NT2/D1 (cell line): ENCODE measurements around the gene CFAP157.

Source experiments
- SUZ12 ChIP-seq: IDR thresholded peaks from 2 replicates; pipeline ENCODE4 v1.6.1; 2011; ENCODE audit not compliant: insufficient read length, insufficient read depth; ENCODE audit errors: extremely low read depth
- YY1 ChIP-seq: IDR thresholded peaks from 2 replicates; pipeline ENCODE4 v1.6.1; 2011; ENCODE audit not compliant: insufficient read length, insufficient read depth
- ZNF274 ChIP-seq: IDR thresholded peaks from 2 replicates; pipeline ENCODE4 v1.6.1; 2011; ENCODE audit warnings: mild to moderate bottlenecking, low read depth, low read length

DNA sequence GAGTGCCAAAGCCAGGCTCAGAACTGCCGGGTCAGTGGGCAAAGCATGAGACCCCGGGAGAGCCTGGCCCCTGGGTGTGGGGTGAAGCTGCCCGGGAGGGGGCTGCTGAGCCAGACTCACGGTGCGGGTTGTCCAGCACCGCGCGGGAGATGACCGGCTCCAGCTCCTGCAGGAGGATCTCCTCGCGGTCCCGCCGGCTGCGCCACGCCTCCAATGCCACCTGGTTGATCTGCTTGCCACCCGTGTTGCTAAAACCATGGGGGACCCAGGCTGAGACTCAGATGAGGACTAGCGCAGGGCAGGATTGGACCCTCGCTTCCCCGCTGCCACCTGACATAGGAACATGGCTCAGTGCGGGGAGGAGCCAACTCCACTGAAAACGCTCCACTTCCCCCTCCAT lies 25.7 kb downstream of the CFAP157 start:
- TF ChIP-seq YY1: no peak
- no peak for TF ChIP-seq SUZ12
- TF ChIP-seq ZNF274: no peak
